Thymus (tissue), 11 donors: Measurements from ENCODE around the gene SRPRA. TPM values are rescaled to one million over a fixed set of nuclear protein-coding genes. Genes with fewer than 3 reads are reported as not detected.
"Not testable (repeated sequence)": the region's sequence is repeated elsewhere in the genome, so short reads cannot be mapped to it uniquely, and the experiment has no call there.

Experiments
- DNase-seq, 9 donors: peaks; one replicate each; pipeline ENCODE4 v3.0.0-alpha.2; 2013; ENCODE audit warnings: low spot score in 9 of 9, low read depth in 6 of 9, missing footprints in 1 of 9
- H3K27ac ChIP-seq, 2 donors: one replicate each; pipeline ENCODE4 v1.5.1; 2013; ENCODE audit warnings: control low read depth in 1 of 2, low read depth in 1 of 2, low read length in 1 of 2, mild to moderate bottlenecking in 1 of 2, moderate library complexity in 1 of 2
- H3K27me3 ChIP-seq, 2 donors: one replicate each; pipeline ENCODE4 v1.5.1; 2013; ENCODE audit warnings: low read length in 1 of 2; ENCODE audit not compliant: control insufficient read depth in 2 of 2, insufficient read depth in 1 of 2
- H3K36me3 ChIP-seq, 2 donors: one replicate each; pipeline ENCODE4 v1.5.1; 2013; ENCODE audit warnings: low read length in 1 of 2, mild to moderate bottlenecking in 1 of 2, moderate library complexity in 1 of 2; ENCODE audit not compliant: control insufficient read depth in 2 of 2, insufficient read depth in 2 of 2
- H3K4me1 ChIP-seq, 2 donors: one replicate each; pipeline ENCODE4 v1.5.1; 2013; ENCODE audit warnings: low read length in 2 of 2; ENCODE audit not compliant: control insufficient read depth in 2 of 2, insufficient read depth in 2 of 2
- H3K4me3 ChIP-seq, 2 donors: one replicate each; pipeline ENCODE4 v1.5.1; 2013; ENCODE audit warnings: low read length in 2 of 2, control low read depth in 1 of 2, mild to moderate bottlenecking in 1 of 2
- H3K9me3 ChIP-seq, 2 donors: one replicate each; pipeline ENCODE4 v1.5.1; 2013; ENCODE audit warnings: low read length in 1 of 2, mild to moderate bottlenecking in 1 of 2; ENCODE audit not compliant: control insufficient read depth in 2 of 2, insufficient read depth in 1 of 2
- WGBS: extraction: QIAGEN DNeasy Blood & Tissue Kit; methylation state at CpG from one replicate; pipeline ENCODE4 v1.1.7; 2013; 5-methylcytosine and 5-hydroxymethylcytosine counted together
- polyA plus RNA-seq: library from polyadenylated mRNA; stranded (reverse); fragments of 200-250 nt; gene quantifications from one replicate; pipeline ENCODE4 v1.2.3, GENCODE V29; 2013
- total RNA-seq: library from RNA; stranded (reverse); fragments of 120-200 nt; gene quantifications from one replicate; pipeline ENCODE4 v1.2.4, GENCODE V29; 2013
- donor health status: healthy.

The SRPRA gene
- total and polyA plus RNA-seq, 2 donors = 44.3 to 46.2 TPM

DNA sequence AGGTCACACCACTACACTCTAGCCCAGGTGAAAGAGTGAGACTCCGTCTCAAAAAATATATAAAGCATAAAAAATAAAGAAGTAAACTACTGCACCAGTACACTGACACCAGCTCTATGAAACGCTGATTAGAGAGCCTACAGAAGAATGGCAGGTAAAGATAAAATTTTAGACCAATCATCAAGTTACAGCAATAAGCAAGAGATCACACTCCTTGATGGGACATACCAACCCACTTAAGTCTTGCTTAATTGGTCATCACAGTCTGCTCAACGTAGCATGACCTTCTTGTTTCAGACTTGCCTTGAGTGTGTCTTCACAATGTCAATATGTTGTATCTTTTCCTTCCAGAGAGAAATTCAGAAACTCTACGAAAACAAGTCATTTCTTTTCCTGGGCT lies 12.5 kb downstream of the SRPRA start:
- H3K9me3 ChIP-seq = no peaks in the 10 kb centered on the region
- WGBS = 97% methylated on average over 4 of the region's 4 CpGs
- no peak for DNase-seq
- H3K4me1 ChIP-seq = no peaks in the 10 kb centered on the region
- H3K27me3 ChIP-seq = no peaks in the 10 kb centered on the region
- H3K36me3 ChIP-seq = peaks cover 35 to 54% of the 10 kb centered on the region in 2 donors
- no peak overlapping the region for H3K4me3 ChIP-seq
- H3K27ac ChIP-seq = no peak overlapping the region

DNA sequence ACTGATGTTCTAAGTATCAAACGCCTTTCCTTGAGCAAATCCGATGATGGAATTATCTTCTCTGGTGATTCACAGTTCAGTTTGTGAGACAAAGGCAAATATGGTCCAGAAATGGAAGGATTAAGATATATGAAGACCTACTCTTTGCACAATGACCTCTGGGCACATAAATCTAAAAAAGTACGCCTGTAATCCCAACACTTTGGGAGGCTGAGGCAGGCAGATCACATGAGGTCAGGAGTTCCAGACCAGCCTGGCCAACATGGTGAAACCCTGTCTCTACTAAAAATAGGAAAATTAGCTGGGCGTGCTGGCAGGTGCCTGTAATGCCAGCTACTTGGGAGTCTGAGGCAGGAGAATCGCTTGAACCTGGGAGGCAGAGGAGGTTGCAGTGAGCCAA lies 13.2 kb downstream of the SRPRA start:
- 97% methylated on average over 5 of the region's 5 CpGs for WGBS
- H3K4me1 ChIP-seq, DNase-seq, H3K27ac ChIP-seq, H3K4me3 ChIP-seq, H3K27me3 ChIP-seq, H3K9me3 ChIP-seq: not testable (repeated sequence)
- peaks cover 34 to 48% of the 10 kb centered on the region in 2 donors for H3K36me3 ChIP-seq

DNA sequence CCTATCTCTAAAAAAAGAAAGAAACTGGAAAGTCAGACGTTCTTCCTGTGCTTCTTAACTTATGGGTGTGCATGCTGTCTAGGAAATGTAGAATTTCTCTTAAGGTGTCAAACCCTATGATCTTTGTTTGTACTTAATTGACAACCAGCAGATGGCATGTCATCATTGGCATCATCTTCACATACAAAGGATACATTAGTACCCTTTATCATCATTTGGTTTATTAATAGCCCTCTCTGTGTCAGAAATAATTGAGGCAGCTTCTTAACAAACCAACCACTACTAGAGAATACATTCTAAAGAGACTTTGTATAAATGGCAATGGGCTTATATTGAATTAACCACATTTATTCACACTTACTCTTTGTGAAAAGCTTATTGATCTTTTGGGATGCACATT lies 13.9 kb downstream of the SRPRA start:
- no peaks in the 10 kb centered on the region for H3K27me3 ChIP-seq
- H3K4me3 ChIP-seq = no peak overlapping the region
- H3K27ac ChIP-seq = no peak overlapping the region
- H3K36me3 ChIP-seq = peaks cover 34 to 43% of the 10 kb centered on the region in 2 donors
- 95% methylated on average over 1 of the region's 1 CpG for WGBS
- no peak for DNase-seq
- no peaks in the 10 kb centered on the region for H3K9me3 ChIP-seq
- no peaks in the 10 kb centered on the region for H3K4me1 ChIP-seq

DNA sequence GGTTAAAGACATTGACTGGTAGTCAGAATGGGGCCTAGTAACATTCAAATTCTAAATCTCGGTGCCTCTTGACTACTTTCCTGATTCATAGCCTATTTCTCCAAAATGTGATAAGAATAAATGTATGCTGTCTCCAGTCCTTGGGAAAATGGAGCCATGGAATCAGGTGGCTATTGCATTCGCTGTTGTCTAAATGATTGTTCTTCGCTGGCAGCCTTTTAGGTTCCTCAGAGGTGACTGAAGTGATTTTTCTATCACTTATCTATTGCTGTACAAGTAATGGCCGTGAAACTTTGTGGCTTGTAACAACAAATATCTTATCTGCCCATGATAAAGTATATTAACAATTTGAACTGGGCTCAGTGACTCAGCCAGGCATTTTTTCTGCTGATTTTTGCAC lies 15.4 kb downstream of the SRPRA start:
- peaks cover 37 to 40% of the 10 kb centered on the region in 2 donors for H3K36me3 ChIP-seq
- no peaks in the 10 kb centered on the region for H3K27me3 ChIP-seq
- H3K4me3 ChIP-seq = no peak overlapping the region
- no peak overlapping the region for H3K27ac ChIP-seq
- no peaks in the 10 kb centered on the region for H3K4me1 ChIP-seq
- DNase-seq = no peak
- H3K9me3 ChIP-seq = no peaks in the 10 kb centered on the region
- WGBS = over 99% methylated on average over 4 of the region's 4 CpGs

DNA sequence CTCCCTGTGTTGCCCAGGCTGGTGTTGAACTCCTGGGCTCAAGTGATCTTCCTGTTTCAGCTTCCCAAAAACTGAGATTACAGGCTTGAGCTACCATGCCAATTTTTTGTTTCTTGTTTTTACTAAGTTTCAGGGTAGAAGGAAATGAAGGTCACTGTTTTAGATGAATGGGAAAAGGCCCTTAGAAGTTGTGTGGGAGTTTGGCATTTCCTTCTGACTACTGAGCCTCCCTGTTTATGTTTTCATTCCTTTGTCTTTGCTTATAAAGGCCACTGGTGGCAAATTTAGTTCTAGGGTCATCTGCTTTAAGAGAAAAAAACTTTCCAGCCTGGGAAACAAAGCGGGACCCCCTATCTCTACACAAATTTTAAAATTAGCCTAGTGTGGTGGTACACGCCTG lies 22.1 kb downstream of the SRPRA start:
- H3K36me3 ChIP-seq = peaks cover 20 to 29% of the 10 kb centered on the region in 2 donors
- H3K9me3 ChIP-seq = no peaks in the 10 kb centered on the region
- WGBS = 99% methylated on average over 2 of the region's 2 CpGs

DNA sequence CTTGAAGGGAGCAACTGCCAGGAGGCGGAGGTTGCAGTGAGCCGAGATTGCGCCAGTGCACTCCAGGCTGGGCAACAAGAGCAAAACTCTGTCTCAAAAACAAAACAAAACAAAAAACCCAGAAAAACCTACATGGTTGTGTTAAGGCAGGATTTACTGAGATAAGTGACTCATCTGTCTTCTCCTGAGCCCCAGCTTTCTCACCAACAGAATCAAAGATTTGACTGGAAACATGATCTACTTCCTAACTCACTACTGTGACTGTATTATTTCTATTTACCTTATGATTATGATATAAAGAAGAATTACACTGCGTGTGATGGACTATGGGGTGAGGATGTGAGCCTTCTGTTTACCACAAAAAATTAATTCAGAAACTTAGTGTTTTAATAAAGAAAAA lies 35.3 kb downstream of the SRPRA start:
- H3K27ac ChIP-seq = no peak overlapping the region
- no peaks in the 10 kb centered on the region for H3K36me3 ChIP-seq
- H3K4me3 ChIP-seq = no peak overlapping the region
- WGBS = 98% methylated on average over 4 of the region's 4 CpGs
- no peaks in the 10 kb centered on the region for H3K27me3 ChIP-seq
- no peaks in the 10 kb centered on the region for H3K4me1 ChIP-seq
- no peak for DNase-seq
- H3K9me3 ChIP-seq = no peaks in the 10 kb centered on the region

More for the DNA sequence above, 22.1 kb downstream of the SRPRA start:
- Histone ChIP-seq H3K4me1 (no peaks in the 10 kb centered on the region), H3K27ac (no peak overlapping the region), H3K4me3 (no peak overlapping the region), H3K27me3 (no peaks in the 10 kb centered on the region)
- no peak for DNase-seq

DNA sequence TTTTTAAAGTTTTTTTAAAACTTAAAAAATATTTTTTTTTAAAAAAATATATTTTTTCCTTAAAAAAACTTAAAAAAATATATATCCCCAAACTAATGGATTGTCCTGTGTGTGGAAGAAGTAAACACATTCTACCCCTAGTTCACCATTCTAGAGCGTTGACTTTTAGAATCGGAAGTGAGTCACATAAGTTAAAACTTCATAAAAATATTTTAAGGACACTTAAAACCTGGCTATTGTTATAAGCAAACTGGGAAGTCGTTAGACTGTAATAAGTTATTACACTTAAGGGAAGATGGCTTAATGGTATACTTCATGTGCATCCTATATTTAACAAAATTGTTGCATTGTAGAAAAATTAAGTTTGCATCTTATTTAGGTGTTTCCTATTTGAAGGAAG lies 36.0 kb downstream of the SRPRA start:
- H3K27ac ChIP-seq = no peak overlapping the region

DNA sequence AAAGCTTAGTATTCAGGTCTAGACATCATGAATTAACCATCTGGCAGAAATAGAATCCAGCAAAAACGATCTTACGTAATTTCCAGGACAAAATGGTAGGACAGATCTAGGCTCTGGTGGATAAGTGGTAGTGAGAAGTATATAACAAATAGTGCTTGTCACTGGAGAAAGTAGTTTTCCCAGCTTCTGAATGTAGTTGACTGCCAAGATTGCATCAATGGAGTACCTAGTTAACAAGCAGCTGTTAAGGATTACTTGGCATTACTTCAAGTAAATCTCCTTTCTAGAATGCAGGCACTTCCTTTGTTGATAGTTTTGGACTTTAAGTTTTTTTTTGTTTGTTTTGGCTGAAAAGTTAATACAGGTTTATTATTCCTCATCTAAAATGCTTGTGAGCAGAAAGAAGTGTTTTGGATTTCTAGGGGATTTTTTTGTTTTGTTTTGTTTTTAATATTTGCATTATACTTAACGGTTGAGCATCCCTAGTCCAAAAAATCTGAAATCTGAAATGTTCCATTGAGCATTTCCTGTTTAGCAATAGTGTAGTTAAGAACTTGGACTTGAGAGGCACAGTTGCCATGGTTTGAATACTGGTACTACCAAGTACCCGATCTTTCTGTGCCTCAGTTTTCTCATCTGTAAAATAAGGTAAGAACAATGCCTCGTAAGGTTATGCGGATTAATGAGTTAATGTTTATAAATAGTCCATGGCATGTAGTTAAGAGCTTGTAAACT lies 36.8 kb downstream of the SRPRA start:
- no peaks in the 10 kb centered on the region for H3K36me3 ChIP-seq
- H3K27me3 ChIP-seq = no peaks in the 10 kb centered on the region
- H3K4me3 ChIP-seq = no peak overlapping the region
- 96% methylated on average over 6 of the region's 6 CpGs for WGBS
- no peaks in the 10 kb centered on the region for H3K4me1 ChIP-seq
- no peak for DNase-seq
- no peak overlapping the region for H3K27ac ChIP-seq
- H3K9me3 ChIP-seq = no peaks in the 10 kb centered on the region

More for the DNA sequence above, 36.0 kb downstream of the SRPRA start:
- Histone ChIP-seq H3K27me3 (no peaks in the 10 kb centered on the region), H3K36me3 (no peaks in the 10 kb centered on the region), H3K4me3 (no peak overlapping the region), H3K4me1 (no peaks in the 10 kb centered on the region), H3K9me3 (no peaks in the 10 kb centered on the region)
- 97% methylated on average over 3 of the region's 3 CpGs for WGBS
- no peak for DNase-seq

DNA sequence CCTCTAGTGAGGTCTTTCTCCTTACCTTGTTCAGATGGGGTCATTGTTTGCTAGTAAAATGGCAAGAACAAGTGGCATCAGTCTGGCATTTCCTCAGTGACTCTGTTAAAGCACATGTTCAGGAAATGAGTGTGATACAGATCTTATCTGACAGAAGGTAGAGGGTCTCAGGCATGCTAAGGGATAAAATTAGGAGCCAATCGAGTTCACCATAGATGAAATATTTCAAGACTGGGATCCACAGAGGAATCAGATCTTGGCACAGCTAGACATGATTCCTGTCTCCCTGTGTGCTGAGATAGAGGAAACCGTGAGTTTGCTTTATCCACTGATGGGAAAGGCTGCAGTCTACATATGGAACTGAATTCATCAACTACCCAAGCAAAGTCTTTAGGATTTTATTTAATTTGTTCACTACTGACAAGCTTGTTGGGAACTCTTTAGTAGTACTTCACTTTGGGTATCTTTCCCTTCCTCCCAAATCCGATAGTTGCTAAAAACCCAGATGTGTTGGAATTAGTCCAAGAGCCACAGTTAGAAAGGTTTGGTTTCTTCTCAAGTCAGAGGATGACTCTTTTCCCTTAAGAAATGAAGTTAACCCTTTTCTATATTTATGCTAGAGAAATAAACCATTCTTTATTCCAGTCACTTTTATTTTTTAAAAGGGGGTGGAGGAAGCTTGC lies 38.7 kb downstream of the SRPRA start:
- Histone ChIP-seq H3K27ac (no peak overlapping the region), H3K9me3 (peaks cover 0 to 3% of the 10 kb centered on the region in 2 donors), H3K36me3 (no peaks in the 10 kb centered on the region), H3K4me3 (no peak overlapping the region), H3K4me1 (no peaks in the 10 kb centered on the region), H3K27me3 (no peaks in the 10 kb centered on the region)
- no peak for DNase-seq
- 32% methylated on average over 3 of the region's 3 CpGs for WGBS
